Ovary (tissue), 9 donors: ENCODE measurements around the gene GALNT12. TPM values are rescaled to one million over a fixed set of nuclear protein-coding genes. Genes with fewer than 3 reads are reported as not detected.

Experiments
- DNase-seq, 5 donors: peaks; one replicate each; pipeline ENCODE4 v3.0.0-alpha.2; 2019 to 2020
- H3K27ac ChIP-seq, 2 donors: fragments of 200-600 bp; one replicate each; pipeline versions ENCODE4 v1.5.1 to v1.8.0; 2019 to 2022
- H3K27me3 ChIP-seq: fragments of 200-600 bp; one replicate; pipeline ENCODE4 v1.8.0; 2022
- H3K36me3 ChIP-seq: fragments of 200-600 bp; sonication (generic); one replicate; pipeline ENCODE4 v1.5.1; 2019
- H3K4me1 ChIP-seq: one replicate; pipeline ENCODE4 v1.8.1; 2013; ENCODE audit warnings: mild to moderate bottlenecking, moderate library complexity; ENCODE audit not compliant: insufficient read depth
- H3K4me3 ChIP-seq: fragments of 200-600 bp; sonication (generic); one replicate; pipeline ENCODE4 v1.5.1; 2017
- H3K9me3 ChIP-seq, 2 donors: fragments of 200-600 bp in 1 of 2; sonication (generic) in 1 of 2; one replicate each; pipeline versions ENCODE4 v1.5.1 to v1.8.1; 2013 to 2019; ENCODE audit warnings: mild to moderate bottlenecking in 1 of 2, moderate library complexity in 1 of 2
- CTCF ChIP-seq, 3 donors: fragments of 450-650 bp in 2 of 3; fragments of 200-600 bp in 1 of 3; IDR thresholded peaks; one replicate each; pipeline versions ENCODE4 v1.5.1 to v1.8.0; 2016 to 2022; ENCODE audit warnings: antibody characterized with exemption in 3 of 3, mild to moderate bottlenecking in 1 of 3
- EP300 ChIP-seq: sonication (generic); formaldehyde crosslinking; IDR thresholded peaks from one replicate; pipeline ENCODE4 v1.6.1; 2017; ENCODE audit warnings: antibody characterized with exemption
- POLR2A ChIP-seq: fragments of 450-650 bp; IDR thresholded peaks from one replicate; pipeline ENCODE4 v1.6.1; 2017; ENCODE audit warnings: antibody characterized with exemption, mild to moderate bottlenecking, moderate library complexity
- WGBS, 3 donors: extraction: QIAGEN DNeasy Blood & Tissue Kit in 1 of 3; methylation state at CpG; one replicate each; pipeline versions ENCODE4 v1.1.5 to v1.1.7; 2013 to 2017; 5-methylcytosine and 5-hydroxymethylcytosine counted together
- intact Hi-C, 4 donors: fragments of 100-400 bp; cut with DNase I; formaldehyde crosslinking; loops; one replicate each; pipeline versions ENCODE4 v1.11.0 to v1.15.1; 2022 to 2023
- polyA plus RNA-seq, 2 donors: library from polyadenylated mRNA; stranded (reverse); fragments of 200-250 nt in 1 of 2; fragments of 350-450 nt in 1 of 2; fragmentation: Illumina TruSeq in 1 of 2; extraction: RNeasy Lipid Tissue Mini Kit (QIAGEN cat#74804) in 1 of 2; gene quantifications; one replicate each; pipeline ENCODE4 v1.2.3, GENCODE V29; 2013 to 2014
- total RNA-seq, 7 donors: library from RNA; depleted of rRNA in 2 of 7; stranded (reverse); fragments of >200 nt in 2 of 7; fragmentation: NEBNext Ultra II Directional in 3 of 7; extraction: Animal tissue kit (Norgen Biotek cat#: 25700) in 3 of 7; gene quantifications; one replicate each; pipeline versions ENCODE4 v1.1.0 to v1.2.4, GENCODE V29; 2016 to 2023
- donor health status: DM: no; HTN: no; CAD: no; lungs with moderate emphysema.
- donor health status: DM: no; HTN: no; CAD: no.
- donor health status: Bipolar disorder and iron deficiency.
- donor health status: DM: yes; HTN: yes; CAD: no.
- donor health status: DM: no; HTN: no; CAD: no.
- donor health status: DM: yes; HTN: yes; CAD: no.

GALNT12 gene
- total and polyA plus RNA-seq, 9 donors, result 0.23 to 7.0 (median 1.4) TPM

- WGBS, 3 donors, result 73 to 78% (median 75%) methylated on average over 8 of the region's 8 CpGs
- DNase-seq, result no peak
- H3K4me1 ChIP-seq, result no peaks in the 10 kb centered on the region
- no peak overlapping the region for H3K4me3 ChIP-seq
- no peaks in the 10 kb centered on the region for H3K36me3 ChIP-seq
- intact Hi-C loops, result loop anchor here in 2 of 4 donors (10.0 kb wide), 2 partner anchors 464 to 574 kb away; no protein-coding TSS in a partner anchor
- TF ChIP-seq POLR2A (no peak), EP300 (no peak), CTCF (IDR thresholded peaks at IDR 0.05) (no peak)
- H3K27ac ChIP-seq, result no peak overlapping the region
- H3K9me3 ChIP-seq, result no peaks in the 10 kb centered on the region
- H3K27me3 ChIP-seq, result no peaks in the 10 kb centered on the region
Observed at GRCh38 chr9:98778711-98779530, 28.5 kb upstream of the GALNT12 start.

GRCh38 chr9:98780059-98780749, 27.3 kb upstream of the GALNT12 start:
- no peak for TF ChIP-seq POLR2A
- TF ChIP-seq EP300, result no peak
- TF ChIP-seq CTCF (IDR thresholded peaks at IDR 0.05), result no peak
- DNase-seq, result no peak
- intact Hi-C loops, result no loop called here

GRCh38 chr9:98781588-98782383, 25.7 kb upstream of the GALNT12 start:
- Histone ChIP-seq H3K27ac (no peak overlapping the region), H3K36me3 (no peaks in the 10 kb centered on the region), H3K27me3 (no peaks in the 10 kb centered on the region), H3K4me3 (no peak overlapping the region), H3K4me1 (no peaks in the 10 kb centered on the region), H3K9me3 (no peaks in the 10 kb centered on the region)
- intact Hi-C loops, result no loop called here
- DNase-seq, result no peak
- no peak for TF ChIP-seq POLR2A
- TF ChIP-seq EP300, result no peak
- no peak for TF ChIP-seq CTCF (IDR thresholded peaks at IDR 0.05)
- 87 to 91% (median 88%) methylated on average over 10 to 11 of the region's 11 CpGs for WGBS, 3 donors

More at GRCh38 chr9:98780059-98780749, 27.3 kb upstream of the GALNT12 start:
- H3K36me3 ChIP-seq, result no peaks in the 10 kb centered on the region
- H3K27me3 ChIP-seq, result no peaks in the 10 kb centered on the region
- no peak overlapping the region for H3K27ac ChIP-seq
- 94 to 97% (median 96%) methylated on average over 11 of the region's 11 CpGs for WGBS, 3 donors
- H3K4me3 ChIP-seq, result no peak overlapping the region
- H3K4me1 ChIP-seq, result no peaks in the 10 kb centered on the region
- no peaks in the 10 kb centered on the region for H3K9me3 ChIP-seq

GRCh38 chr9:98783518-98784226, 23.8 kb upstream of the GALNT12 start:
- H3K27ac ChIP-seq, result no peak overlapping the region
- no peaks in the 10 kb centered on the region for H3K4me1 ChIP-seq
- no peak for TF ChIP-seq EP300
- no peak for TF ChIP-seq POLR2A
- no peak for TF ChIP-seq CTCF (IDR thresholded peaks at IDR 0.05)
- no peaks in the 10 kb centered on the region for H3K9me3 ChIP-seq
- no peaks in the 10 kb centered on the region for H3K36me3 ChIP-seq
- DNase-seq, result no peak
- WGBS, 3 donors, result 92 to 95% (median 95%) methylated on average over 16 of the region's 16 CpGs
- H3K27me3 ChIP-seq, result no peaks in the 10 kb centered on the region
- H3K4me3 ChIP-seq, result no peak overlapping the region
- intact Hi-C loops, result no loop called here
